OCI-LY1 (cell line): Measurements from ENCODE around the gene DICER1.

ENCODE experiments used
- CTCF ChIP-seq: fragments of 200-600 bp; sonication (generic), shearing (Covaris generic); IDR thresholded peaks from 2 replicates; pipeline ENCODE4 v1.5.1; 2017; ENCODE audit warnings: mild to moderate bottlenecking, antibody characterized with exemption, low read length, moderate library complexity, mixed read lengths
- EZH2 ChIP-seq: fragments of 200-600 bp; sonication (generic), shearing (Covaris generic); IDR thresholded peaks from 2 replicates; pipeline ENCODE4 v1.8.0; 2017; ENCODE audit warnings: borderline replicate concordance, mixed run types, mild to moderate bottlenecking, antibody characterized with exemption, low read length, moderate library complexity, mixed read lengths

- TF ChIP-seq CTCF (no peak), EZH2 (no peak)
Measured at GRCh38 chr14:95071649-95072280, 85.6 kb downstream of the DICER1 start.
